NCI-H1694 treated with DMSO at 0.1 percent for 48 hours (cell line): ENCODE results near the gene KRI1.

Experiments
- DNase-seq: peaks from one replicate; lab custom pipeline; 2025; lab: John Stamatoyannopoulos, UW

The KRI1 gene

DNA sequence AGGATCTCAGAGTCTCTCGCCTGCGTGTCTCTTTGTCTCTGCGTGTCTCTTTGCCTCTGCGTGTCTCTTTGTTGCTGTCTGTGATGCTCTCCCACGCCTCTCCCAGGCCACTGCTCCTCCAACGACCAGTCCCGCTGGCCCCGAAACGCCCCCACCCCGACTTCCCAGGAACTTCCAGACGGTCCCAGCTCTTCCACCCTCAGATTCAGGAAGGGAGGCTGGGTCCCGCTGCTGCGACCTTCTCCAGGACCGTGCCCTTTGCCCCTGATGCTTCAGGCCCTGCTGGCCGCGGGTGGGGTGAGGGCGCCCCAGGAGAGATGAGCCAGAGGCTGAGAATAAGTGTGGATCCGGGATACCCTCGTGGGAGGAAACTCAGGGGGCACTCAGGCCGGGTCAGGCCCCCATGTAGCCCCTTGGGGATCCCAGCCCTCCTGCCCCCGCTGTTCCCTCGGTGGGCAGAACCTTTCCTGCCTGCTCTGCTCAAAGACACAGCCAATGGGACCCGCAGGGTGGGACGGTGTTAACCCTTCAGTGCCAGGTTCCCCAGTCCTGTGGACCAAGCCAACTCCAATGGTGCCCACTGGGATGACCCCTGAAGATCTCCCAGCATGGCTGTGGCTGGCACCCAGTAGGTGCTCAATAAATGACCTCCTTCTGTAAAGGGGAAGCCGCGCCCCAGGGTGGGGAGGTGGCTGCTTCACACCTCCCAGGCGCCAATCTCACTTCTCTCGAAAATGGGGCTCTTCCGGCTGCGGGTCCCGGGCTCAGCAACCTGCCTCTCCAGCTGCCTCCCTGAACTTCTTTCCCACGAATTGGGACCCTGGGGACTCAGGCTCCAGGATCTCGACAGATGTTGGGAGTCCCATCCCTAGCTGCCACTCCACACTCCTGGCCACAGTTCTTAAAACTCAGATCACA lies 47.1 kb downstream of the KRI1 start:
- no peak for DNase-seq

DNA sequence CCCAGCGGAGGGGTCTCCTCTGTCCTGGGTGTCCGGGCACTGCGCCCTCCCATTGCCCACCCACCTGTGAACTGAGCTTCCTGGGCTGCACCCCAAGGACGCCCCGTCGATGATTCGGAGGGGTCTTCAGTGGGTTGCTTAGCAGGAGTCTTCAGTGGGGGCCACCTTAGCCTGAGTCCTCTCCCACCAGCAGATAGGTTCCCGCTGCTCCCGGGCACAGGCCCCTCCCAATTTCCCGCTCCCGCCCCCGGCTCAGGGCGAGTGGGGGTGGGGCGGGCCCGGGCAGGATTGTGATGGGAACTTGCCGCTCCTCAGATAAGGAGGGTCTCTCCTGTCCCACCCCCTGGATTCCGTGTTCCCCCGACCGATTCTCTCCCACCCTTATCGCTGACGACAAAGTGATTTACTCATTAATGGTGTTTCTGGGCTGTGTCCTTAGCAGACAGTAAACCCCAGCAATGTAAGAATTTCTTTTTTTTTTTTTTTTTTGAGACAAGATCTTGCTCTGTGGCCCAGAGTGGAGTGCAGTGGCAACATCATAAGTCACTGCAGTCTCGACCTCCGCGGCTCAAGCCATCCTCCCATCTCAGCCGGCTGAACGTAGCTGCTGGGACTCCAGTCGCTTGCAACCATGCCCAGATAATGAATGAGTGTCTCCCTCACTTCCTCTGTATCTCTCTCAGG lies 47.9 kb downstream of the KRI1 start:
- DNase-seq = peak; percentile 15

DNA sequence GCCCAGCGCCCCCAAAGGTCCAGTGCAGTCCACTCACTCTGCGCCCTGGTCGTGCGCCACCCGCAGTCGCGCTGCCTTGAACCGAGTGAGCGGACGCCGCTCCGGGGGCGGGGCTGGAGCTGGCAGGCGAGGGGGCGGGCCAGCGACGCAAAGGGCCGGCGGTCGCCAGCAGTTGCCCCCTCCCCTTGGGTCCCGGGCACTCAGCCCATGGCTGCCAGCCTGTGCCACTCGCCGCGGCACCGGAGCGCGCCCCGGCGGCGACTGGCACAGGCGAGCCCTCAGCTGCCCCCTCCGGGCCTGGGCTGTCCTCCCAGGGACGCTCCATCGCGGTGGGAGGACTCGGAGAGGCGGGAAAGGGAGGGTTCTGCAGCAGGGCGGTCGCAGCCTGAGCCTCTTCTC lies 48.5 kb downstream of the KRI1 start, which contains the start of gene S1PR5:
TSS of gene S1PR5 (minus strand) at position 87 of the 399 bp plus-strand sequence. CDS start 2,436 bp downstream, outside the sequence.
- no peak for DNase-seq

DNA sequence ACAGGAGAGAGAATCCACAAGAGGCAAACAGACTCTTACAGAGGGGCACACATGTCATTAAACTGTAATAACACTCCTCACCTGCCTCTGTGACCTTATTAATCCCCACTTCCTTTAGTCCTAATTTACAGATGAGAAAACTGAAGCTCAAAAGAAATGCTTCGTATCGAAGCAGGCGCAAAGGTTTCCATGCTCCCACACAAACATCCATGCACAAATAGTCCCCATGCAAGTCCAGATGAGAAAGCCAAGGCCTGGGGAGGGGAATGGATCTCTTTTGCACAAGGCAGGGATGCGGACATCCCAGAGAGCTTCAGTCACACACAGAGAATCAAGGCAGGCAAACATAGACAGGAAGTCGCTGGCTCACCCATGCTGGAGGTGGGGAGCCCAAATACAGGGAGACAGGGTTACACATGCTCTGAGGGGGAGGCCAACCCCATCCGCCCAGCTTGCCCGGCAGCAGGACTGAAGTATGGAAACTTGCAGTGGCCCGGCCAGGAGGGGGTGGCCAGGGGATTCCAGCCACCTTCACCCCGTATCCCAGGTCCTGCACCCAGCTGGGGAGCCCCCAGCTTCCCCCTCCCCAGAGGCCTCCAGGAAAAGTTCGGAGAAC lies 49.0 kb downstream of the KRI1 start:
- no peak for DNase-seq

DNA sequence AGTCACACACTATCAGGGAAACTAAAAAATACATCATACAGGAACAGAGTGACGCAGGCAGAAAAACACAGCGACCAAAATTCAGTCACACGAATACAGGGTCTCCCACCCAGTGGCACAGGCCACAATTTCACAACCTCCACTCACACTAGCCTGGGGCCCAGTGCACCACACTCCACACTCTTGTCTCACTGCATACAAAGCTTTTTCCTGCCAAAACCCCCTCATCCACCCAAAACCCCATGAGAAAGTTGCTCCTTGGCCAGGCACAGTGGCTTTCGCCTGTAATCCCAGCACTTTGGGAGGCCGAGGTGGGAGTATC lies 49.8 kb downstream of the KRI1 start:
- DNase-seq = no peak

DNA sequence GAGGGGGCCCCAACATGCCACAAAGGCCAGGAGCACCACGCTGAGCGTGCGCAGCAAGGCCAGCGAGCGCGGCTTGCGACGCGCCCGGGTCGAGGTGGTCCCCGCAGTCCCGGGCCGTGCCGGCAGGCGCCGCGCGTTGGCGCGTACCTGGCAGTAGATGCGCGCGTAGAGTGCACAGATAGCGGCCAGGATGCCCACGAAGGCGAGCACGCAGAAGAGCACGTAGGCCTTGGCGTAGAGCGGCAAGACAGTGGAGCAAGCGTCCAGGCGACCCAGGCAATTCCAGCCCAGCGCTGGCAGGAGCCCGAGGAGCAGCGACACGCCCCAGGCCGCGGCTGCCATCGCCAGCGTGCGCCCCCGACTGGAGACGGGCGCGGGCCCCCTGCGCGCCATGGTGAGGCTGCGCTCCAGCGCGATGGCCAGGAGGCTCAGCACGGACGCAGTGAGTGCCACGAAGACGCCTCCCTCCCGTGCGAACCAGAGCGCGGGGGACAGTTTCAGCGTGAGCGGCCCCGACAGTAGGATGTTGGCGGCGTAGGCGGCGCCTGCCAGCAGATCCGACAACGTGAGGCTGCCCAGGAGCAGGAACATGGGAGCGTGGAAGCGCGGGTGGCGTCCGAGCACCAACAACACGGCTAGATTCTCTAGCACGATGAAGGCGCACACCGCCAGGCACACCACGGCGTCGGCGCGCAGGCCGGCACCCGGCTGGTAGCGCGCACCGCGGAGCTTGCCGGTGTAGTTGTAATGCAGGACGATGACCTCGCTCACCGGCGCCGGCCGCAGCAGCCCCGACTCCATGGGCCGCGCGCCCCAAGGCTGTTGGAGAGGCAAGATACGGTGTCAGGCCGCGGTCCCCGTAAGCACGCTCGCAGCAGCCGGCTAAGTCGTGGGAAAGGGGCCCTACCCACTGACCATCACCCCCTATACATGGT lies 51.3 kb downstream of the KRI1 start:
- DNase-seq = no peak

DNA sequence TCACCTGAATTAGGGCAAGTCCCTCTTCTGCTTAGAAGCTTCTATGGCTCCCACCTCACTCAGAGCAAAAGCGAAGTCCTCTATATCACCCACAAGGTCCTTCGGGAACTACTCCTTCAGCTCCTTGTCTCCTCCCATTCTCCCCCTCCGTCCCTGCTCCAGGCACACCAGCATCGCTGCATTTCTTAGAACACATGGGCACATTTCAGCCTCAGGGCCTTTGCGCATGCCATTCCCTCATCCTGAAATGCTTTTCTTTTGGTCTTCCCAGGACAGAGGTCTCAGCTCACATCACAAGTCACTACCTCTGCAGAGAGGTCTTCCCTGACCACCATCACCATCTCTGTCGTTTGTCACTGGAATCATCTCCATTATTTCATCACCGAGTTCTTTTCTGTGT lies 52.6 kb downstream of the KRI1 start:
- no peak for DNase-seq

DNA sequence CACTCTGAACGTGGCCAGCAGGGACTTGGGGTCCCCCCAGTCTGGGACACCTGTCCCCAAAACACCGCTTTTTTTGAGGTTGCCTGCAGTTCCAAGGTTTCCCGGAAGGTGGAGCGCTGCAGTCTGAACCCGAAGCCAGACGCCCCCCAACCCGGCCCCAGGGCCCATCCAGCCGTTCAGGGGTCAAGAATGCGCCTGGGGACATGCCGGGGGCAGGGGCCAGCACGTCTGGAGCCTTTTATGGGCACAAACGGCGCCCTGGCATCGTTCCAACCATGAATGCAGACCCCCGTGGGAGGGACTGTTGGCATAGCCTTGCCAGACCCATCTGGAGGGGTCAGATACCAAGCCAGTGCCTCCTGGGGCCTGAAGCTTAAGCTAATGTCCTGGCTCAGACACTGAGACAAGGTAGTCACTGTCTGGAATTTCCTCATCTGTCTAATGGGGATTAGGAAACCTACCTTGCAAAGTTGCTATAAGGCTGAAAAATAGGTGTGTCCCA lies 55.5 kb downstream of the KRI1 start:
- no peak for DNase-seq

DNA sequence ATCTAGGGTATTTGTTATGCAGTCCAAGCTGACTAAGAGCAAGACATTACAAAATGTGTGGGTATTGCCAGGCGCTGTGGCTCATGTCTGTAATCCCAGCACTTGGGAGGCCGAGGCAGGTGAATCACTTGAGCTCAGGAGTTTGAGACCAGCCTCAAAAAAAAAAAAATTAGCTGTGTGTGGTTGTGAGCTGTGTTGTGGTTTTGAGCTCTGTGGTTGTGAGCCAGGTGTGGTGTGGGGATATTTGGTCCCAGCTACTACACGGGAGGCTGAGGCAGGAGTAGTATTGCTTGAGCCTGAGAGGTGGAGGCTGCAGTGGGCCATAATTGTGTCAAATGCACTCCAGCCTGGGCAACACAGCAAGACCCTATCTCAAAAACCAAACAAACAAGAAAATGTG lies 57.1 kb downstream of the KRI1 start:
- no peak for DNase-seq

DNA sequence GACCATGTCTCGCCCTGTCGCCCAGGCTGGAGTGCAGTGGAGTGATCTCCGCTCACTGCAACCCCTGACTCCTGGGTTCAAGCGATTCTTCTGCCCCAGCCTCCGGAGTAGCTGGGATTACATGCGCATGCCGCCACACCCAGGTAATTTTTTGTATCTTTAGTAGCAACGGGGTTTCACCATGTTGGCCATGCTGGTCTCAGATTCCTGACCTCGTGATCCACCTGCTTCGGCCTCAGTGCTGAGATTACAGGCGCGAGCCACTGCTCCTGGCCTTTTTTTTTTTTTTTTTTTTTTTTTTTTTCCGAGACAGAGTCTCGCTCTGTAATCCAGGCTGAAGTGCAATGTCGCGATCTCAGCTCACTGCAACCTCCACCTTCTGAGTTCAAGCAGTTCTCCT lies 57.8 kb downstream of the KRI1 start:
- no peak for DNase-seq

DNA sequence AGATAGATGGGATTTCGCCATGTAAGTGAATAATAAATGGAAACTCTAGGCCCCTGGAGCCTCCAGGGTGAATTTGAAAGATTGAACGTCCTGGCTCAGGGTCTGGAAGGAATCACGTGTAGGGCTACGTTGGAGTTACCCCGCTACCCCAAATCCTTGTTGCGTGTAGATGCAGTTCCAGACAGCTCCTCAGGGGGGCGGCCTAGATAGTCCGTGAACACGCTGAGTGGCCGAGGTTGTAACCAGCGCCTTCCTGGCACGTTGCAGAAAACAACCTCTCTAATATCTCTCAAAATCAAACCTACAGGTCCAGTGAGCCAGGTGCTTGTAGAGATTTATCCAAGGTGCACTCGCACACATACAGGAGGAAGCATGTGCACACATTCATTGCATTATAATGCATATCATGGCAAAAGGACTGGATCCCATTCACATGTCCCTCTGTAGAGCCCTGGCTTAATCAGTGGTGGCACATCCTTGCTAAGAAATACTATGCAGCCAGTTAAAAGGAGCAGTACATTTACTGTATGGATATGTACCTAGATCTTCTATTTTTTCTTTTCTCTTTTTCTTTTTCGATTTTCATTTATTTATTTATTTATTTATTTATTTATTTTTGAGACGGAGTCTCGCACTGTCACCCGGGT lies 60.1 kb downstream of the KRI1 start:
- peak; percentile 39 for DNase-seq
